Astrocyte of the cerebellum (primary cell): Measurements from ENCODE around the gene SLC22A6.

ENCODE experiments used
- DNase-seq: peaks from one replicate; pipeline ENCODE4 v3.0.0-alpha.2; 2011; ENCODE audit warnings: low read depth
- H3K4me3 ChIP-seq: 2 replicates; pipeline ENCODE4 v1.5.1; 2011; ENCODE audit warnings: mild to moderate bottlenecking, low read depth, low read length, moderate library complexity
- in situ Hi-C: cut with HindIII; loops from 2 replicates; pipeline ENCODE4 v1.10.0; 2017; ENCODE audit warnings: low sequenced_read_pairs
- TF ChIP-seq, protein P1 (sequence below): IDR thresholded peaks from 2 replicates; pipeline ENCODE4 v1.5.1; 2012; ENCODE audit warnings: low read length, low read depth, moderate library complexity, mild to moderate bottlenecking; ENCODE audit errors: missing control alignments

The SLC22A6 gene

DNA sequence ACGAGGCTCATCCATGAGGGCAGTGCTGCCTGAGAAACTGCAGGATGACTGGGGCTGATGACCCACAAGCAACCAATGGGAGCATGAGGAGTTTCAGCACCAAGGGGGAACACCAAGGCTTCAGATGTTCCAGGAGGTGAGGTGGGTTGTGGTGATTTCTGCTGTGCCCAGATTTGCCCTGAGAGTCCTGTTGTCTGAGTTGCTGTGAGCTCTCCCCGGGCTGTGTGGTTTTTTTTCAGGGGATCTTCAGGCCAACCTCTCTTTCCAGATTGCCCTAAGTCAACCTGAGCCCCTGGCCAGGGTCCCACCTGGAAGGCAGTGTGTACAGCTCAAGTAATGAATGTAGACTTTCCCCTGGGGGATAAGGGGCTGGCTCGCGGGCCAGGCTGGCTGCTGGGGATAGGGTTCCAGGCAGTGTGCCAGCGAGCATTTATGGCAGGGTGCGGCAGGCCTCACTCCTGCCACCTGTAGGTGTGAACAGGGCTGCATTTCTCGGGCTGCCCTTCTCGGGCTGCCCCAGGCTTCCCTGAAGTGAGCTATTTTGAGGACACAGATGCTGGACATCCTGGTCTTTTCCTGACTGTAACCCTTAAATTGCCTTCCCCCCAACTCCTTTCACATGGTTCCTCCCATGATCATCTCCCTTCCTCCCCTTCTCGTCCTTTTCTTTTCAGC, 9.8 kb downstream of the SLC22A6 start:
- no peak overlapping the region for H3K4me3 ChIP-seq
- no peak for DNase-seq
- TF ChIP-seq, protein P1, sequence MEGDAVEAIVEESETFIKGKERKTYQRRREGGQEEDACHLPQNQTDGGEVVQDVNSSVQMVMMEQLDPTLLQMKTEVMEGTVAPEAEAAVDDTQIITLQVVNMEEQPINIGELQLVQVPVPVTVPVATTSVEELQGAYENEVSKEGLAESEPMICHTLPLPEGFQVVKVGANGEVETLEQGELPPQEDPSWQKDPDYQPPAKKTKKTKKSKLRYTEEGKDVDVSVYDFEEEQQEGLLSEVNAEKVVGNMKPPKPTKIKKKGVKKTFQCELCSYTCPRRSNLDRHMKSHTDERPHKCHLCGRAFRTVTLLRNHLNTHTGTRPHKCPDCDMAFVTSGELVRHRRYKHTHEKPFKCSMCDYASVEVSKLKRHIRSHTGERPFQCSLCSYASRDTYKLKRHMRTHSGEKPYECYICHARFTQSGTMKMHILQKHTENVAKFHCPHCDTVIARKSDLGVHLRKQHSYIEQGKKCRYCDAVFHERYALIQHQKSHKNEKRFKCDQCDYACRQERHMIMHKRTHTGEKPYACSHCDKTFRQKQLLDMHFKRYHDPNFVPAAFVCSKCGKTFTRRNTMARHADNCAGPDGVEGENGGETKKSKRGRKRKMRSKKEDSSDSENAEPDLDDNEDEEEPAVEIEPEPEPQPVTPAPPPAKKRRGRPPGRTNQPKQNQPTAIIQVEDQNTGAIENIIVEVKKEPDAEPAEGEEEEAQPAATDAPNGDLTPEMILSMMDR: peak; percentile 40
- in situ Hi-C loops: no loop called here

DNA sequence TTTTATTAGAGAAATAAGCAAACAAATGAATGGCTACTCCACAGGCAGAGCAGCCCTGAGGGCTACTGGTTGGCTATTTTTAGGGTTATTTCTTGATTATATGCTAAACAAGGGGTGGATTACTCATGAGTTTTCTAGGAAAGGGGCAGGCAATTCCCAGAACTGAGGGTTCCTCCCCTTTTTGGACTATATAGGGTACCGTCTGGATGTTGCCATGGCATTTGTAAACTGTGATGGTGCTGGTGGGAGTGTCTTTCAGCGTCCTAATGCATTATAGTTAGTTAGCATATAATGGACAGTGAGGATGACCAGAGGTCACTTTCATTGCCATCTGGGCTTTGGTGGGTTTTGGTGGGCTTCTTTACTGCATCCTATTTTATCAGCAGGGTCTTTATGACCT, 19.2 kb downstream of the SLC22A6 start:
- no peak for DNase-seq
- in situ Hi-C loops: no loop called here
- TF ChIP-seq, protein P1: no peak
- no peak overlapping the region for H3K4me3 ChIP-seq

DNA sequence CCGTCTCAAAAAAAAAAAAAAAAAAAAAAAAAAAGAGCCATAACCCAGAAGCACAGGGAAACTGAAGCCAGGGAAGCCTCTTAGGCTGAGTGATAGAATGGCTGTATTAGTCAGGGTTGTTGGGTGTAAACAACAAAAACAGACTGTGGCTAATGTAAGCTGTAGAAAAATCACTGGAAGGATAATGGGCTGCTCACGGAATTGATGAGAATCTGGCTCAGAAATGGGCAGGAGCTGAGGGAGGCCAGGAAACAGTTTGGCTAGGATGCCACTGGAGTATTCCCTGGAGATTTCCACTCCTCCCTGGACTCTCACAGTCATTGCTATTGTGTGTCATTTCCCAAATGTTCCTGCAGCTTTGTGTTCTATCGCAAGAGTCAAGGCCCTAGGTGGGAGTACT, 22.4 kb downstream of the SLC22A6 start:
- TF ChIP-seq, protein P1: no peak
- H3K4me3 ChIP-seq: no peak overlapping the region
- in situ Hi-C loops: no loop called here
- DNase-seq: no peak

DNA sequence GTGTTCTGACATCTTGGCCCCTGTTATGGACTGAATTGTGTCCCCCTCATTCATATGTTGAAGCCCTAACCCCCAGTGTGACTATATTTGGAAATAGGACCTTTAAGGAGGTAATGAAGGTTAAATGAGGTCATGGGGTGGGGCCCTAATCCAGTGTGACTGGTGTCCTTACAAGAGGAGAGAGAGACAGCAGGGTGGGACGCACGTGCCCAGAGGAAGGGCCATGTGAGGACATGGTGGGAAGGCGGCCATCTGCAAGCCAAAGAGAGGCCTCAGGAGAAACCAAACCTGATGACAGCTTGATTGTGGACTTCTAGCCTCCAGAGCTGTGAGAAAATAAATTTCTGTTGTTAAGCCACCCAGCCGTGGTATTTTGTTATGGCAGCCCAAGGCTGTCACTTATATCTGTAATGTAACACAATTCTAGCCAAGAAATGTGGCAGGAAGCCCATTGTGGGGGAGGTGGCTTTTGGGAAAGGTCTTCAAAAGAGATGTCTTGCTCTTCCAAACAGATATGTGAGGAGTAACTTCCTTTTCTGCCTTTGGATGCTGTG, 23.7 kb downstream of the SLC22A6 start:
- in situ Hi-C loops: no loop called here
- TF ChIP-seq, protein P1: no peak
- no peak for DNase-seq
- no peak overlapping the region for H3K4me3 ChIP-seq

DNA sequence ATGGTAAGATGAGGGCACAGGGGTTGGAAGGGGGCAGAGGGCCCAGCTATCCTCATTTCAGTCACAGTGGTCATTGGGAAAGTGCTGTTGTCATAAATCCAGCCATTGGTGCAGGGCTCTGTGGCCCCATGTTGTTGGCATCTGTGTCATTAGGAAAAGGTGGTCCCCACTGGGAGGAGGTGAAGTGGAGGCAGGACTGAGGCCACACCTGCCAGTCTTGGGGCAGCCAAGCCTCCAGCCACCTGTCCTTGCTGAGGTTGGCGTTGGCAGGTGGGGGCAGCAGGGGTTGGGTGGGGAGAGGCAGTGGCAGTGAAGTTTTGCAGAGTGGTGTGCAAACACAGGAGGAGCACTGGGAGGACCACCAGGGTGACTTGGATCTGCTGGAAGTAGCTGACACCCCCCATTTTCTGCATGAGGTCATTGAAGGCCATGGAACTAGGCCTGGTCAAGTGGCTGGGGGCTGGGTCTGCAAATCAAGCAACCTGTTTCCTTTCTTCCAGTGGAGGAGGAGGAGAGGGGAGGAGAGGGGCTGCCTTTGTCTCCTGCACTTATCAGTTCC, 25.3 kb downstream of the SLC22A6 start:
- TF ChIP-seq, protein P1: no peak
- no peak for DNase-seq
- in situ Hi-C loops: no loop called here
- no peak overlapping the region for H3K4me3 ChIP-seq

DNA sequence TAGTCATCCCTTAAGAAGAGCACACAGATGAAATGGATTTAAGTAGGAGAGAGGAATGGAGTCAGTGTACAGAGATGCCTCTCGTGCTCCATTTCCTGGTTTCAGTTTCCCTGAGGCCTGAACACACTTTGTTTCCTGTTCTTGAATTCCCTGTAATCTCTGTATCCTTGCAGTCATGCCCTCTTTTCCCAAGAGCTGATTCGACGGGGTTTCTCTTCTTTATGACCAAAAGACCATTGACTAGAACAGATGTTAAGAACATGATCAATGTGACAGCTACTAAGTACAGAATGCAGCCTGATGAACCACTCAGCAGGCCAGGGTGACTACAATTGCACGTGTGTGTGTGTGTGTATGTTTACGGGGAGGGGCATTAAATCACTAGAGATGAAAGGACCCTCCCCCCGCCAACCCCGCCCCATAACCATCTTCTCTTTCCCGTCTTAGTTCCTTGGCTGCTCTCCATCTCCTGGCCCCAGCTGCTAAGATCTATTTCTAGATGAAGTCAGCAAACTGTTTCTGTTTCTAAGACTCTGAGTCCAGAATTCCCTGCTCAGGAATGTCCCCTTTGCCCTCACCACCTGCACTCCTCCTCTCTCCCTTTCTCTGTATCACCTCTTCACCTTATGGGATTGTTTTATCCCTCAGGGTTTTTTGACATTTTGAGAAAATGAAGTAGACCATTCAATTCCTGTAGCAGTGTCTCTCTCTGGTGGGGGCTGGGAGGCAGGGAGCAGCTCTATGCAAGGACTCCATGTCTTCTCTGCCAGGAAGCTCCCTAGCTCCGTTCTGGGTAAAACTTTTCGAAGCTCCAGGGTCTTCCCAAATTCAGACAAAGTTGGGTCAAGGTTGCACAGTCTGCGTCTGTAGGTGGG, 26.0 kb downstream of the SLC22A6 start:
- H3K4me3 ChIP-seq: no peak overlapping the region
- in situ Hi-C loops: no loop called here
- DNase-seq: no peak
- TF ChIP-seq, protein P1: no peak
